ENCODE measurements around the gene UBE3B.

- TF ChIP-seq, protein P1, sequence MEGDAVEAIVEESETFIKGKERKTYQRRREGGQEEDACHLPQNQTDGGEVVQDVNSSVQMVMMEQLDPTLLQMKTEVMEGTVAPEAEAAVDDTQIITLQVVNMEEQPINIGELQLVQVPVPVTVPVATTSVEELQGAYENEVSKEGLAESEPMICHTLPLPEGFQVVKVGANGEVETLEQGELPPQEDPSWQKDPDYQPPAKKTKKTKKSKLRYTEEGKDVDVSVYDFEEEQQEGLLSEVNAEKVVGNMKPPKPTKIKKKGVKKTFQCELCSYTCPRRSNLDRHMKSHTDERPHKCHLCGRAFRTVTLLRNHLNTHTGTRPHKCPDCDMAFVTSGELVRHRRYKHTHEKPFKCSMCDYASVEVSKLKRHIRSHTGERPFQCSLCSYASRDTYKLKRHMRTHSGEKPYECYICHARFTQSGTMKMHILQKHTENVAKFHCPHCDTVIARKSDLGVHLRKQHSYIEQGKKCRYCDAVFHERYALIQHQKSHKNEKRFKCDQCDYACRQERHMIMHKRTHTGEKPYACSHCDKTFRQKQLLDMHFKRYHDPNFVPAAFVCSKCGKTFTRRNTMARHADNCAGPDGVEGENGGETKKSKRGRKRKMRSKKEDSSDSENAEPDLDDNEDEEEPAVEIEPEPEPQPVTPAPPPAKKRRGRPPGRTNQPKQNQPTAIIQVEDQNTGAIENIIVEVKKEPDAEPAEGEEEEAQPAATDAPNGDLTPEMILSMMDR (IDR thresholded peaks at IDR 0.05): no peak
- TF ChIP-seq POLR2AphosphoS5 (IDR thresholded peaks at IDR 0.05; ENCODE audit: insufficient read depth in 1 of 2, low read depth in 1 of 2) (no peak), POLR2A (IDR thresholded peaks at IDR 0.05) (no peak)
These were observed 77.3 kb downstream of the UBE3B start for GRCh38 chr12:109554761-109555160.
